NCI-H2029 treated with DMSO at 0.1 percent for 48 hours (cell line): Measurements from ENCODE around the gene PRPH.
A peak's percentile ranks its signal among the peaks of the same experiment; 100 is the strongest.
"Not testable (repeated sequence)": the region's sequence is repeated elsewhere in the genome, so short reads cannot be mapped to it uniquely, and the experiment has no call there.

ENCODE experiments used
- DNase-seq: peaks from one replicate; lab custom pipeline; 2025; lab: John Stamatoyannopoulos, UW

PRPH gene

DNA sequence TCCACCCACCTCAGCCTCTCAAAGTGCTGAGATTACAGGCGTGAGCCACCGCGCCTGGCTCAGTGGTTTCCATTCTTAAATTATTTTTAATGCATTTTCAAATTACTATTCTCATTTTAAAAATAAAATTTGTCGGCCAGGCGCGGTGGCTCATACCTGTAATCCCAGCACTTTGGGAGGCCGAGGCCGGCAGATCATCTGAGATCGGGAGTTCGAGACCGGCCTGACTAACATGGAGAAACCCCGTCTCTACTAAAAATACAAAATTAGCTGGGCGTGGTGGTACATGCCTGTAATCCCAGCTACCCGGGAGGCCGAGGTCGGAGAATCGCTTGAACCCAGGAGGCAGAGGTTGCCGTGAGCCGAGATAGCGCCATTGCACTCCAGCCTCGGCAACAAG, 38.8 kb downstream of the PRPH start:
- DNase-seq: not testable (repeated sequence)

DNA sequence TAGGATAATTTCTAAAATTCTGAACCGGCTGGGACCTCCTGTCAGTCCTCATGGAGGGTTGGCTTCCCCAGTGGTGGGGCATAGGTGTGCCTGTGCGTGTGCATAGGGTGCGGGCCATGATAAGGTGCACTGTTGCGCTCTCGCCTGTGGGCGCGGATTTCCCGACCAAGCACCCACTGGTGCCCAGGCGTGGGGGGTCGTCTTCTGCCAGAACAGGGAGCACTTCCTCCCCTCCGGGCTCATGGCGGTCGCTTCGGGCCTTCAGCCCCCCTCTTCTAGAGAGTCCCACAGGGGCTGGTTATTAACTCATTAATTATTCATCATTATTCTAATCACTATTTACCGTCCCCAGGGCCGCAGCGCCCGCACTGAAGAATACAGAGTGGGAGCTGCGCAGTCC, 39.3 kb downstream of the PRPH start:
- DNase-seq: no peak

DNA sequence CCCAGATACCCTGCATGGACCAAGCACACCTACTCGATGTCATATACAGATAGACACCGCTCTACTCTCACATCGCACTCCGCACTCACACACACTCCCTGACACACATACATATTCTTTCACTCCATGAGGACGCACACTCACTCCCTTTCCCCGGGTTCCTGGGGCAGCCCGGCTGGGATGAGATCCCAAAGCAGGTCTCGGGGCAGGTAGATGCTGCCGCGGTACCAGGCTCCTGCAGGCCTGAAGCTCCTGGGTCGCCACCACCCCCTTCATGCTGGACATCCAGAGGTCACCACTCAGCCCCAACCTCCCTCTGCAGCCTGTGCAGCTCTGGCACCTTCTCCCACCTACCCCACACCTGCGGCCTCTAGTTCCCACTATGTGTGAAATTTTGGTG, 39.7 kb downstream of the PRPH start:
- no peak for DNase-seq

DNA sequence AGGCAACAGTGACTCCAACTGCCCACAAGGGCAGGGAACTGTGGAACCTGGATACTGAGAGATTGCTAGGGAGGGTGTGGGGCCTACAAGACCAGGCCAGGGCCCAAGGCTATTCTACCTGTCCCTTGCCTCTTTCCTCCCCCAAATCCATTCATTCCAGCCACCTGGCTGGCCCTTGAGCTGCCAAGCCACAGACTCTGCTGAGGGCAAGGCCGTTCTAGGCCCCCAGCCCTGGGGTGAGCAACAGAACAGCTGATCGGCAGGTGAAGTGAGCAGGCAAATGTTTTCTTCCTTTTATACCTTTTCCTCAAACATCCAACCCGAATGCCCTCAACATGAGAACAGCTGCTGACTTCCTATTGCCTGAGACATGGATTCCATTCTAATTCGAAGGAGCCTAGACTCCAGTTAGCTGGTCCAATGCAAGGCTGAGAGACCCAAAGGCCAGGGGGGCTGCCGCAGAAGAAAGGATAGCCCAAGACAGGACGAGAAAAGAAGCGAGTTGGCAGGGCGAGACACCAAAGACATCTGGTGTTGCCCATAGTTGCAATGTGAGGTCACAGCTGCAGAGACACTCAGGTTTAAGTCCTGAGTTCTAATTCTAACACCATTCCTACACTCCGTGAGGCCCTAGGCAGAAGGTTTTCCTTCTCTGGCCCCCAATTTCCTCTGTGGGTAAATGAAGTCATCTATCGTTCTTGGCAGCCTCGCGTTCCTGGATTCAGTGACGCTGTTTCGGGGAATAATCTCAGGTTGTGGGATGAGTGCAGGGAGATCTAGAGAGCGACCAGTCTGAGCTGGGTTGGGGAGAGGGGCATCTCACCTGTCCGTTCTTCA, 40.4 kb downstream of the PRPH start:
- DNase-seq: no peak

DNA sequence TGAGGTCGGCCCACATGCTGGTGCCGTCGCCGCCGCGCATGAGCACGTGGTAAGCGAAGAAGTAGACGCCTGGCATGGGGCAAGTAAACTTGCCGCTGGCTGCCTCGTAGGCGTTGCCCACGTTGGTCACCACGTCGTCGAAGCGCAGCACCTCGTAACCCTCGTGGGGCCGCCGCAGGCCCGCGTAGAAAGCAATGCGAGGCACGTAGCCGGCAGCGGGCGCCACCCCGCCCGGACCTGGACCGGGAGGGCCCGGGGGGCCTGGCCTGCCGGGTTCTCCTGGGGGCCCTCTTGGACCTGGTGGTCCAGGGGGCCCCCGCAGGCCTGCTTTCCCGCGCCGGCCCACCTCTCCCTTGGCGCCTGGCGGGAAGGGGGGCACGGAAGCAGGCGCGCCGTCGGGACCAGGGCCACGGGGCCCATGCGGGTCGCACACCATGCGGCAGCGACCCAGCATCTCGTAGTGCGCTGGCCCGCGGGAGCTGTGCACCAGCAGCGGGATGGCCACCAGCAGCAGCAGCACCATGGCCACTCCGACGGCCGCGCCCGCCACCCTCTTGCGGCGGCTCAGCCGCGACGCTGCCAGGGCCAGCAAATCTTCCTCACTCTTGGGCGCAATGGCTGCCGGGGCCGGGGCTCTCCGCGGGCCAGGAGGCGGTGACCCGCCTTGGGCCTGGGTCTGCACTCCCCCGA, 41.2 kb downstream of the PRPH start:
- DNase-seq: no peak

DNA sequence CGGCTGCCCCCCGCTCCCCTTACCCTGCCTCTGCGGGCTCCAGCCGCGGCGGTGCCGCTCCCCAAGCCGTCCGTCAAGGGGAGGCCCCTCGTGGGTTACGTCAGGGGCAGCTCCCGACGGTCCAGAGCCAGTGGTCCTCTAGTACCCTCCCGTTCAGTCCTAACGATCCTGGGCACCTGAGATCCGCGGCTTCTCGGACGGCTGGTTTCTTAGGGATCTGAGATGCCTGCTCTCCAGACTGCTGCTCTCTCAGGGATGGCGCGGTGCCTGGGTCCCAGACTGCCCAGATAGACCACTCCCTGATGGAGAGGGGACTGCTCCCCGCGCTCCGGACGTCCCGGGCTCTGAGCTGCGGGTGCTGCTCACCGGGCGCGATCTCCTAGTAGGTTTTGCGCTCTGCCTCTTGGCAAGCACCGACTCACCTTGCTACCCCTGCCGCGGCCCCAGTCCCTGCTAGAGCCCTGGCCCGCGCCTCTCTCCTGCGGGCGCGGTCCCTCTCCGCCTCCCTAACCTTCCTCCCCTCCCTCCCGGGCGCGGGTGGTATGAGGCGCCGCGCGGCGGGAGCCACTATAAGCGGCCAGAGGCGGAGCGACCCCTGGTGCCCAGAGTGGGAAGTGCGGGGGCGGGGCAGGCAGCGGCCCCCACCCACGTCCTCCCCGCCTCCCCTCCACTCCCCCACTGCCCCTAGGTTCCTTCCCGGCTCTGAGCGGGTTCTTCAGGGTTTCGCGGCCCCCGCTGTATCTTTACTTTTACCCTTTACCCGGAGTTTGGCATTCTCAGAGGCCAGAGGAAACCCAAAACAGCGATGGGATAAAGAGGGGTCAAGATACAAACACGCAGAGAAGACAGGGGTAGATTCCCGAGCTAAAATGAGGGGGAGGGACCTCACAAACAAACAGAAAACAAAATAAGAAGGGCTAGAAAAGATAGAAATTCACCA, 42.0 kb downstream of the PRPH start, which contains the start of gene C1QL4:
Gene C1QL4, minus strand, starts transcription at position 544 of the 940 bp plus-strand sequence. CDS start 711 bp downstream, outside the sequence.
- no peak for DNase-seq

DNA sequence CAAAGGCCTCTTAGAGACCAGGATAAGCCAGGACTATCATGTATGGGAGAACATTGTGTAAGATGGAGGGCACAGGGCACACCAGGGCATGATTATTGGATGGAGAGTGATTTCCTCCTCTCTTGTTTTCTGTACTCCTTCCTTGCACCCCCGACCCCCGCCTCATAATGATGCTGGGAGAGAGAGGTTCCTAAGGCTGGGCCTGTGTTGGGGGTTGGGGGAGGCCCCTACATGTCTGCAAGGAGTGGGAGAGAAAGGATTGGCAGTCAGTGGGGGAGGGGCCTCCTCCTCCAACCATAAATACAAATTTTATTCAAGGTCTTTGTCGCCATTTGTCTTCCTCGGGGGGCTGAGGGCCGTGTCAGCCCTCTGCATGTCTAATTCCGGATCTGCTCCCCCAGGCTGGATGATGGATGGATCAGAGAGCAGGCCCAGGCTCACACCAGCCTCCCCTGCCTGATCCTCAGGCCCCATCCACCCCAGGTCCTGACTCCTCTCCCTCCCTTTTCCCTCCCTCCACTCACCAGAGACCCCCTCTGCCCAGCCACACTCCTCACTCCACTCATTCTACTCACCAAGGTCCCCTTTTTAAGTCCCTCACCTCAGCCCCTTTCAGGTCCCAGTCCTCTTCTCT, 44.0 kb downstream of the PRPH start:
- DNase-seq: no peak

DNA sequence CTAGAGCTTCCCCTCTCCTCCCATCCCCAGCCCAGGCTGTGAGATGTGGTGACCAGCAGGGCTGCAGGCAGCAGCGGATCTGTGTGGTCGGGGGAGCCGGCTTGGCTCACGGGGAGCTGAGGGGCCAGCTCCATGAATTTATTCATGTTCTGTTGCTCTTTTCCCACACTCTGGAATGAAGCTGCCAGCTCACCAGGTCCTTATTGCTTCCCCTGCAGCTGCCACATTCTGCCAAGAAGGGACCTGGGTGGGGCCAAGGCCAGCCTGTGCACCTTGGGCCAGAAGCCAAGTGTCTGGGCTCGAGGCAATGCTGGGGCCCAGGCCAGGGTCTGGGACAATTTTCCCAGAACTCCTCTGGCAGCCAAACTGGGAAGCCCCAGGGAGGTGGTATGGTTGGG, 44.5 kb downstream of the PRPH start:
- no peak for DNase-seq

DNA sequence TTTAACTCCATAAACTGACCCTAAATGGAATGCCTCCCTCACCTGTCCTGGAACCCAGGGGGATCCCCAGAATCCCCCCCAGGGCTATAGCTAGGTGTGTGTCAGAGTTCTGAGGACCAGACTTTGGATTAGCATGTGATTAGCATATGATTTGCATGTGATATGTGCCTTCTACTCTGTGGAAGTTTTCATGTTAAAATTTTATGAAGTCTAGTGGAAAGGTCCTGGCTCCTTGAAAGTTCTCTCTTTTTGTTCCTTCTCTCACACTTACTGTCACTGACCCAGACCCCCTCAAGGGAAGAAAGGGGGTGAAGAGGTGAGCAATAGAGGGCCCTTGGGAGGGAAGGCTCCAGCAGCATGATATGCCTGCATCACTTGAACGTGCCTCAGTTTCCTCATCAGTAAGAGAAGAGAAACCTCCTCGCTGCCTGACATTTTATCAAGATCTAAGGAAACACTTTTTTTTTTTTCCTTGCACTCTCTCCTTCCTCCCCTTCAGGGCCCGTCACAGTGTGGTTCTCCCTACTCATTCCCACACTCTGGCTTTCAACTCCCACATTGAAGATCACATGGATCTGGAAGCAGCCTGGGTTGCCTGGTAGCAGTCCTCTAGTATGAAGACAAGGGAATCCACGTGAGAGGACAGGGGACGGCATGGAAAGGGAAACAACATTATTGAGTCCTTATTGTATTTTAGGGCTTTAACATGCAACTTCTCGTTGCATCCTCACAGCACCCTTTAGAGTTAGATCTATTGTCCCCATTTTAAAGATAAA, 45.3 kb downstream of the PRPH start:
- no peak for DNase-seq

DNA sequence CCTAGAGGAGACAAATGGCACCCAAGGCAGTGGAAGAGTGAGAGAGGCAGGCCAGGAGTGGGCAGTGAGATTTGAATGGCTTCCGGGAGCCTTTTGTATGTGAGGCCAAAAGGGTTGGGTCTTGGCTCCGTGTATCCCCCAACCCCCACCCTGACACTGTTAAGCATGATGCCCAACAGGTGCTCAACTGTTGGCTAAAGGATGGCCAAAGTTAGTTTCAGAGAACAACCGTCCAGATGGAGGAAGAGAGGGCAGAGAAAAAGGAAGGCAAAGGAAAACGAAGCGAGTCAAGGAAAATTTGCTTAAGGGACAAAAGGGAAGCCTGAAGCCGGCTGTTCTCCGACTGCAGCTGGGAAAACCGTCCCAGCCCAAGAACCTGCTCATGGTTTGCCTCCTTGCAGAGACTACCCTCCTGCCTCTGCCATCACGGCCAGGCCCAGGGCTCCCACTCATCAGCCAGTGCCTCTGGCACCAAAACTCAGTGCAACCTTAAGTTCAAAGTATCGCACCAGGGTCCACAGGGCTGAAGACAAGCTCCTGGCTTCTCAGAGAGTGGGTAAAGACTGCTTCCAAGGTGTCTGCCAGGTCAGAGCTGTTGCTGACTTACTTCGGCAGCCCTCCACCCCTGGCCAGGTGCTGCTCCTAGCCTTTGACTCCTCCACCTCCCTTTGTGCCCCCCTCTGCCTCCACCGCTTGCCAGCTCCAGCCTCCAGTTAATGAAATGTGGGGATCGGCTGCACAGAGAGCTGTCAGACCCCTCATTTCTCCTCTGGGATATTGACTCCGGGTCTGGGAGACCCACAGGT, 46.2 kb downstream of the PRPH start:
- no peak for DNase-seq

DNA sequence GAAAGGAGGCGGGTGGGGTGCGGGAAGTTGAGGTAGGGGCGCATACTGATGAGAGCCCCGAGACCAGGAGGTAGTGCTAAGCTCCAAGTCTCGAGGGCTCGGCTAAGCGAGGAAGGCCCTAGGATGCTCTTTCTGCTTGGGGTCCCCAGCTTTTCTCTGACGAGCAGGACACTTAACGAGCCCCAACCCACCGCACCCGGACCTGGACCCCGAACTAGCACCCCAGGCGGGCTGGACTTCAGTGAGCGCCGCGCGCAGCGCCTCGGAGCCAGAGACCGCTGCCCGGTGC, 46.8 kb downstream of the PRPH start:
- DNase-seq: no peak

DNA sequence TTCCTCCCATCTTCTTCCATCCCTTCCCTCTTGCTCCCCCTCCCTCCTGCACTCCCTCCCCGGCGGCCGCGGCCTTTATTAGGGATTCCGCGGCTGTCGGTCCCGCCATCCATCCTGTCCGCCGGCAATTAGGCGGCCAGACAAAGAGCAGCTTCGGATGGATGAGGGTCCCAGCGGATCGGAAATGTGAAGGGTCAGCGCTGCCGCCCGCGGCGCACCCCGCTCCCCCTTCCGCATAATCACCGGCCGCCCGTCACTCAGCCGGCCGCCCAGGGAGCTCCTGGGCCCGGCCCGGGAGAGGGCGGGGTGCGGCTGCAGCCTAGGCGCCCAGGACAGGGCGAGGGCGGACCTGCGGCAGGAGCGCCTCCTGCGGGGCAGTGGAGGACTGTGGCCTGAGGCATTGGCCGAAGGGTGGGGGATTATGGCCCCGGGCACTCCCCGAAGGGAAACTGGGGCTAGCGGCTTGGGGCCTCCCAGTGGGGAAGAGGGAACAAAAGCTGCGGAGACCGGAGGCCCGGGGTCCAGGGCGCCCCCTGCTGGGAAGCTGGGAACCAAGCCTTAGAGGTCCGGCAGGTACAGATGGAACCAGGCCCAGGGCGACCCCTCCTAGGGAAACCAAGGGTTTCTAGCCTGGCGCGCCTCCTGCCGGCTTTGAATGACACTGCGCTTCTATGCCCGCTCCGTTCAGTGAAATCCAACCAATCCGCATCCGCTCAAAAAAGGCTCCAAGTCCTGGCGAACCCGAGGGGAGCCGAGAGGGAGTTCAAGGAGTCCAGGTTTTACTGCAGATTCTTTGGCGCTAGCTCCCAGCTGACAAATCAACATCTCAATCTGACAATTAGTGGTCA, 47.3 kb downstream of the PRPH start:
- DNase-seq: peak; percentile 67

DNA sequence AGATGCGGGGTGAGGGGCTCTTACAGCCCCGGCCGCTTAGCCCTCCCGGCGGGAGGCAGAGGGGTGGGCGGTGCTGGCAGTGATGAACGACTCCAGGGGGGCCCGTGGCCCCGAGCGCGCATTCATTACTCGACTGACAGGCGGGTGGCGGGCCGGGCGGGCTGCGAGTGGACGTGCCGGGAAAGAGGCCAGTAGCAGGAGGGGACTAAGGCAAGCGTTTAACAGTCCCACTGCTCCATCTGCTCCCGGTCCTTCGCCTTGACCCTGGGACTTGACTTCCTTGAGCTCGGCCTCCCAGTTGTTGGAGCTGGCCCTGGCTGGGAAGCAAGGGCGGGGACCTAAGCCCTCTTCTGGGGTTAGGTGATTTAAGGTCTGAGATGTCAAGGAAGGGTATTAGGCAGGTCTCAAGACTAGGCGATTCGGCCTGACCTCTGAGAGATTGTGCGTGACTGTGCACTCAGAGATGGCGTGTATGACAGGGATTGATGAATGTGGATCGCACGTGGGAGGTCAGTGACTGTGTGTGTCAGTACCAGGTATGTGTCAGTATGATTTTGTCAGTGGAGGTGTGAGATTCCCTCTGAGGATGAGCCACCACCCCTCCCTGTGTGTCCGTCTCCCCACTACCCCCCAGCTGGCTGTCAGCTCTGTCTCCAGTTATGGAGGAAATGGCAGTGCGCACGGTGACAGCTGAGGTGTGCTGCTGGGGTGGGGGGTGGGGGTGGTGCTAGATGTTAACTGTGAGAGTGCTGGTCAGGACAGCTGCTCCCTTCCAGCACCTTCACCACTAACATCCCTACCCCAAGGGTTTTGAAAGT, 48.2 kb downstream of the PRPH start:
- DNase-seq: no peak

DNA sequence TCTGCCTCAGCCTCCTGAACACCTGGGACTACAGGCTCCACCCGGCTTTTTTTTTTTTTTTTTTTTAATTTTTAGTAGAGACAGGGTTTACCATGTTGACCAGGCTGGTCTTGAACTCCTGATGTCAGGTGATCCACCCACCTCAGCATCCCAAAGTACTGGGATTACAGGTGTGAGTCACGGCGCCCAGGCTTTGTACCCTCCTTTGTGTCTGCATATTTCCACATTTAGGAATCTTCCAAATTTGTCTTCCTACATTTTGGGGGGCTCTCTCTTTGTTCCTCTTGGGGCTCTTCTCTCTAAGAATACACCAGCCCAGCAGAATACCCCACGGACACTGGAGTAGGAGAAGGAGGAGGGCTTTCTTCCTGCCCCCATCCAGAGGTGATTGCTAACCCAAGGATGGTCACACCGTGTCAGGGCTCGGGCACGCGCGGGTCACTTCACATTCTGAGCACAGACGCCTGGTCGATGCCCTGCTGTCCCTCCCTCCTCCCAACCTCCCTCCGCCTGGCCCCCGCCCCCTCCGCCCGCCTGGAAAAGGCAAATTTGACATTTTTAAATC, 49.6 kb downstream of the PRPH start:
- DNase-seq: no peak

DNA sequence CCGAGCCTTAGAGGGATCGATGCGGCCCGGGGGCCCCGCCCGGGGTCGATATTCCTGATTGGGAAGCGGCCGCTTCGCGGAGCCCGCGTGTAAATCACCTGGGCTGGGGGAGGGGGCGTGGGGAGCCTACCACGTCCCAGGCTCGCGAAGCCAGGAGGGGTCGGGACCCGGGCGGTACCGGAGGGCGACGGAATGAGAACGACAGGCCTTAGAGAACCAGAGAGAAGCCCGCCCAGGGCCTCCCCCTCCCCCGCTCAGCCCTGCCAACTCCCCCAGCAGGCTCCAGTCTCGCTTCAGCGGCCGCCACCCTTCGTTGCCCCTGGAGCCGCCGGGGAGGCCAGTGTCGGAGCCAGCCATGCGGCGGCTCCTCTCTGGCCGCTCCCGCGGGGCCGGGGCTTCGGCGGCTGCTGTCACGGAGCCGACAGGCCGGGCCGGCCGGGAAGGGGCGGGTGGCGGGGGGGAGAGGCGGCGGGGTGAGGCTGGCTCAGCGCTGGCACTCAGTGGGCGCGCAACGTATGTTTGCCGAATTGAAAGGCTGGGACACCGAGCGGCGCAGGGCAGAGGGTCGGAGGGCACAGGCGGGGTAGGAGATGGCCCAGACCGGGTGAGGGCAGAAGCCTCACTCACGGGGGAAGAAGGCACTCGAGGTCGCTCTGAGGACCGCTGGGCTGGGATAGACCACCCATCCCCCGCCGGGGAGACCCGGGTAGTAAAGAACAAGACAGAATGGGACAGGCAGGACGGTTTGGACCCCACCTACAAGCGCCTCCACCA, 50.3 kb downstream of the PRPH start:
- no peak for DNase-seq

DNA sequence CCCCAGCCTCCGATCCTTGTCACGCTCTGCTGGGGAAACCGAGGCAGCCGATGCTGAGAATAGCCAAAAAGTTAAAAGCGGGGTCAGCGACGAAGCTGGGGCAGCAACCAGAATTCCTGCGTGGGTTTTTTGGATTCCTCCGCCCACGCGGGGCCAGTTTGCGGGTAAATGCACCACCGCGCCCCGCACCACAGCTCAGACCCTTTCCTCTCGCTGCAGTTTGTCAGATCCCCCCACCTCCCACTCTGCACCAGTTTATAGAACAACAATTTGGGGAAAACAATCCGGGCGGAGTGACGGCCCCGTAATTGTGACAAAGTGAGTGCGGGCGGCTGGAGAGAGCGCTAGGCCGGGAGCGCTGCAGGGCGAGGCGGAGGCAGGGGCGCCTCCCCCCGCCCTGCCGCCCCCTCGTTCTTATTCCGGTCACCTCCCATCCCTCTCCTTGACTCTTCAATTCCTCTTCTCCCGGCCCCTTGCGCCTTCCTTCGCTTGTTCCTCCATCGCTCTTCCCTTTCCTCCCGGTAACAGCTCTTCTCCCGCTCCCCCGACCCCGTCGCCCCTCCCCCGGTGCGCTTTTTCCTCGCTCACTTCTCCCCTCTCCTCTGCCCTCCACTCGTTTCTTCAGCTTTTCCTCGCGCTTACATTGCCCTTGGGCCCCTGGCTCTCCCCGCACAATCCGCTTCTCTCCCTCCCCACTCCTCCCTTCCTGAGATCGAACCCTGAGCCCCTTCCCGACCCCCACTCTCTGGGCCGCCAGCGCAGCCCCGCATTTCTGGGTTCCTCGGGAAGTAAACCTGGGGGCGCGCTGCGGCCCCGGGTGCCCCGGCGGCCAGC, 51.1 kb downstream of the PRPH start:
- DNase-seq: no peak
